AG04450 (cell line): ENCODE data around the gene ABCB6. TPM values are rescaled to one million over a fixed set of nuclear protein-coding genes. Genes with fewer than 3 reads are reported as not detected.
A peak's percentile ranks its signal among the peaks of the same experiment; 100 is the strongest.

ENCODE experiments used
- CTCF ChIA-PET: fragments of 300-600, 350-600 bp; formaldehyde crosslinking; extraction: SDS; loops from one replicate; lab custom pipeline; 2022; ENCODE audit warnings: antibody characterized with exemption, inconsistent platforms; lab: Charles Lee
- POLR2A ChIA-PET: fragments of 350-600 bp; formaldehyde crosslinking; extraction: SDS; loops from one replicate; lab custom pipeline; 2021; ENCODE audit warnings: antibody characterized with exemption, inconsistent platforms; lab: Yijun Ruan, JAX
- DNase-seq: peaks from one replicate; pipeline ENCODE4 v3.0.0-alpha.2; 2011; ENCODE audit warnings: low read depth, low spot score
- H3K27ac ChIP-seq: one replicate; pipeline ENCODE4 v1.5.1; 2012; ENCODE audit warnings: low read depth, low read length, control low read depth
- H3K27me3 ChIP-seq: one replicate; pipeline ENCODE4 v1.6.0; 2012; ENCODE audit warnings: low read length; ENCODE audit not compliant: control insufficient read depth, insufficient read depth
- H3K4me3 ChIP-seq: 2 replicates; pipeline ENCODE4 v1.5.1; 2011; ENCODE audit warnings: mild to moderate bottlenecking, low read depth, low read length, control low read depth
- H3K9me3 ChIP-seq: 2 replicates; pipeline ENCODE4 v1.5.1; 2012; ENCODE audit warnings: low read length; ENCODE audit not compliant: control insufficient read depth, insufficient read depth
- polyA plus RNA-seq: library from polyadenylated mRNA; depleted of rRNA; stranded (reverse); fragments of >200 nt; gene quantifications from 2 replicates; pipeline ENCODE4 v1.2.3, GENCODE V29; 2011
- TF ChIP-seq, protein P1 (sequence below): IDR thresholded peaks from 2 replicates; pipeline ENCODE4 v1.5.1; 2011; ENCODE audit warnings: low read depth, low read length, control low read depth, inconsistent platforms

The ABCB6 gene
- polyA plus RNA-seq, 1 experiment: 22.2 TPM

DNA sequence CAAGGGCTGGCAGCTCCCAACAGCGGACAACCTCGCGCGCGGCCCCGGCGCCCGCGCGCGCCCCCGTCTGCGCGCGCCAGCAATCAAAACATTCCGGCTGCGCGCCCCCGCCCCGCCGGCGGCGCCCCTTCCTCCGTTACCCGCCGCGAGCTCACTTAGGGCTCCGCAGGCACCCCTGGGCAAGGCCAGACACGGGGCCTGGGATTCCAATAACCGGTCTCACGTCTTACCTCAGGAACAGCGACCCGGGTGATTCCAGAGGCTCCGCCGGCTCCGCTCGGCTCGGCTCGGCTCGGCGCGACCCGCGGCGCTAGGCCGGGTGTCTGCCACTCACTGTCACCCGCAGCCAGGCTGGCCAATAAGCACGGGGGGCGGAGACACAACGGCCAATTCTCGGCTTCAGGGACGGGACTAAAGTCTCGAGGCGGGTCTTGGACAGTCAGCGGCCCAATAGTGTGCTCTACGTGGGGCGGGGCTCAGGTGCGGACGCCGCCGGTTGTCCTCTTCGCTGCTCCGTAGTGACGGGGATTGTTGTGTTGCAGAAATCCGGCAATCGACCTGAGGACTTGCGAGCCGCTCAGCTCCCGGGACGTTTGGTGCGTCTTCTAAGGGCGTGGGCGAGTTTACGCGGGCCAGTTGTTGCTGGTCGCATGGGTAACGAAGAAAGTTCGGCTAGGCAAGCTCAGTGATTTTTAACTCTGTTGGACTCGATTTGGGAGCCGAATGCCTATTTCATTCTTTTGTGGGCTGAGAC lies 10.7 kb upstream of the ABCB6 start, which contains the start of the genes ANKZF1 and ATG9A:
Gene ANKZF1 (plus strand): TSS at position 502 of the 754 bp plus-strand sequence. CDS start 452 bp downstream, outside the sequence.
Gene ATG9A (minus strand): TSS at position 332 of the 754 bp plus-strand sequence. CDS start 1,612 bp downstream, outside the sequence.
- ChIA-PET POLR2A (interaction anchor here (0.8 to 2.0 kb wide), 10 partner anchors 11 to 66 kb away, joined by 3 to 12 read pairs (median 5); partner anchors contain the start of genes ABCB6, CNPPD1, DNAJB2 and GLB1L), CTCF (interaction anchor here (1.0 to 2.4 kb wide), 4 partner anchors 49 to 300 kb away, joined by 3 to 15 read pairs (median 9); no protein-coding TSS in a partner anchor)

GRCh38 chr2:219228911-219229304 lies 10.2 kb upstream of the ABCB6 start:
- POLR2A ChIA-PET: interaction anchor here (1.0 to 2.0 kb wide), 9 partner anchors 10 to 66 kb away, joined by 3 to 12 read pairs (median 5); partner anchors contain the start of genes ABCB6, CNPPD1, DNAJB2 and TUBA4A
- DNase-seq: no peak

More for the DNA sequence above, 10.7 kb upstream of the ABCB6 start, which contains the start of the genes ANKZF1 and ATG9A:
- Histone ChIP-seq H3K27ac (peak within 1 kb of the TSS; percentile 82), H3K4me3 (peak within 1 kb of the TSS; percentile 71), H3K27me3 (no peaks in the 10 kb centered on the region), H3K9me3 (no peaks in the 10 kb centered on the region)
- peak; percentile 93 for DNase-seq
- TF ChIP-seq, protein P1, sequence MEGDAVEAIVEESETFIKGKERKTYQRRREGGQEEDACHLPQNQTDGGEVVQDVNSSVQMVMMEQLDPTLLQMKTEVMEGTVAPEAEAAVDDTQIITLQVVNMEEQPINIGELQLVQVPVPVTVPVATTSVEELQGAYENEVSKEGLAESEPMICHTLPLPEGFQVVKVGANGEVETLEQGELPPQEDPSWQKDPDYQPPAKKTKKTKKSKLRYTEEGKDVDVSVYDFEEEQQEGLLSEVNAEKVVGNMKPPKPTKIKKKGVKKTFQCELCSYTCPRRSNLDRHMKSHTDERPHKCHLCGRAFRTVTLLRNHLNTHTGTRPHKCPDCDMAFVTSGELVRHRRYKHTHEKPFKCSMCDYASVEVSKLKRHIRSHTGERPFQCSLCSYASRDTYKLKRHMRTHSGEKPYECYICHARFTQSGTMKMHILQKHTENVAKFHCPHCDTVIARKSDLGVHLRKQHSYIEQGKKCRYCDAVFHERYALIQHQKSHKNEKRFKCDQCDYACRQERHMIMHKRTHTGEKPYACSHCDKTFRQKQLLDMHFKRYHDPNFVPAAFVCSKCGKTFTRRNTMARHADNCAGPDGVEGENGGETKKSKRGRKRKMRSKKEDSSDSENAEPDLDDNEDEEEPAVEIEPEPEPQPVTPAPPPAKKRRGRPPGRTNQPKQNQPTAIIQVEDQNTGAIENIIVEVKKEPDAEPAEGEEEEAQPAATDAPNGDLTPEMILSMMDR: no peak

GRCh38 chr2:219228041-219228910 lies 9.5 kb upstream of the ABCB6 start:
- no peaks in the 10 kb centered on the region; the same call in 1 of the 2 replicates for H3K9me3 ChIP-seq
- ChIA-PET POLR2A (interaction anchor here (0.9 to 2.0 kb wide), 6 partner anchors 10 to 67 kb away, joined by 3 to 12 read pairs (median 4); partner anchors contain the start of genes ABCB6 and DNAJB2), CTCF (interaction anchor here (0.6 to 2.4 kb wide), 4 partner anchors 49 to 302 kb away, joined by 3 to 15 read pairs (median 6); no protein-coding TSS in a partner anchor)
- peak overlapping the region; percentile 47 for H3K27ac ChIP-seq
- peak overlapping the region; percentile 71 for H3K4me3 ChIP-seq
- TF ChIP-seq, protein P1: no peak
- no peak for DNase-seq
- H3K27me3 ChIP-seq: no peaks in the 10 kb centered on the region

More at GRCh38 chr2:219228911-219229304, 10.2 kb upstream of the ABCB6 start:
- H3K4me3 ChIP-seq: peak overlapping the region; percentile 71
- H3K27me3 ChIP-seq: no peaks in the 10 kb centered on the region
- TF ChIP-seq, protein P1: no peak
- no peaks in the 10 kb centered on the region; the same call in 1 of the 2 replicates for H3K9me3 ChIP-seq
- CTCF ChIA-PET: interaction anchor here (1.0 to 2.4 kb wide), 3 partner anchors 66 to 301 kb away, joined by 3 to 15 read pairs (median 11); no protein-coding TSS in a partner anchor
- H3K27ac ChIP-seq: peak overlapping the region; percentile 47

GRCh38 chr2:219225350-219225749 lies 6.6 kb upstream of the ABCB6 start:
- Histone ChIP-seq H3K27me3 (no peaks in the 10 kb centered on the region), H3K27ac (no peak overlapping the region), H3K4me3 (no peak overlapping the region), H3K9me3 (no peaks in the 10 kb centered on the region; the same call in 1 of the 2 replicates)
- TF ChIP-seq, protein P1: no peak
- ChIA-PET POLR2A (no interaction called here), CTCF (interaction anchor here (1.3 kb wide), 1 partner anchor 52 kb away, joined by 3 read pairs; no protein-coding TSS in a partner anchor)
- no peak for DNase-seq
